Measurements from ENCODE around the gene SH3RF1. TPM values are rescaled to one million over a fixed set of nuclear protein-coding genes. Genes with fewer than 3 reads are reported as not detected.

Gene SH3RF1
- total and polyA plus RNA-seq, 2 of the 13 experiments (the other 11 are each of a cell fraction or from before 2014, with no cell fraction given) = 3.1 to 3.2 TPM

GRCh38 chr4:169250796-169251195 is 20.0 kb downstream of the SH3RF1 start (continued):
- no peak for TF ChIP-seq THAP9 (CRISPR knock-in tag; IDR thresholded peaks at IDR 0.05; ENCODE audit: borderline replicate concordance)
- no peak for TF ChIP-seq SYNCRIP (IDR thresholded peaks at IDR 0.05; ENCODE audit: insufficient read depth, low read depth, low read length)
- no peak for TF ChIP-seq ZNF564 (CRISPR knock-in tag; IDR thresholded peaks at IDR 0.05)
- no peak for TF ChIP-seq ERF (CRISPR knock-in tag; IDR thresholded peaks at IDR 0.05)
- TF ChIP-seq ZNF274 (CRISPR knock-in tag; IDR thresholded peaks at IDR 0.05) = no peak
- 0 out of 2 replicates have a peak, but pooled peaks have one; percentile 32 for TF ChIP-seq ARID5B (CRISPR knock-in tag; IDR thresholded peaks at IDR 0.05)

Measured in HepG2 (cell line).